Adrenal gland (tissue), 12 donors: ENCODE measurements around the gene SHB. TPM values are rescaled to one million over a fixed set of nuclear protein-coding genes. Genes with fewer than 3 reads are reported as not detected.

Experiments used
- DNase-seq, 7 donors: peaks; one replicate each; pipeline ENCODE4 v3.0.0-alpha.2; 2019 to 2020
- H3K27ac ChIP-seq, 5 donors: fragments of 200-600 bp; sonication (generic) in 4 of 5; 1 replicate in 3 of 5; 2 replicates in 2 of 5; pipeline versions ENCODE4 v1.5.1 to v1.8.0; 2016 to 2020; ENCODE audit warnings: mild to moderate bottlenecking in 1 of 5
- H3K27me3 ChIP-seq: fragments of 200-600 bp; 2 replicates; pipeline ENCODE4 v1.8.0; 2021
- H3K36me3 ChIP-seq, 2 donors: fragments of 200-600 bp; replicated peaks in 1 of 2; 1 replicate in 1 of 2; 2 replicates in 1 of 2; pipeline versions ENCODE4 v1.5.1 to v1.8.0; 2018 to 2022
- H3K4me1 ChIP-seq, 2 donors: fragments of 200-600 bp; replicated peaks in 1 of 2; 1 replicate in 1 of 2; 2 replicates in 1 of 2; pipeline versions ENCODE4 v1.5.1 to v1.8.0; 2018 to 2021
- H3K4me3 ChIP-seq, 4 donors: fragments of 200-600 bp; sonication (generic) in 3 of 4; one replicate each; pipeline ENCODE4 v1.5.1; 2016 to 2018
- H3K9me3 ChIP-seq, 3 donors: fragments of 200-600 bp; sonication (generic) in 1 of 3; replicated peaks in 1 of 3; 1 replicate in 2 of 3; 2 replicates in 1 of 3; pipeline versions ENCODE4 v1.5.1 to v1.8.0; 2016 to 2021
- CTCF ChIP-seq, 6 experiments: fragments of 450-650 bp in 4 of 6; fragments of 200-600 bp in 2 of 6; sonication (generic) in 1 of 6; IDR thresholded peaks; 1 replicate in 5 of 6; 2 replicates in 1 of 6; pipeline versions ENCODE4 v1.5.1 to v1.8.0; 2016 to 2021; ENCODE audit warnings: antibody characterized with exemption in 6 of 6, mild to moderate bottlenecking in 2 of 6, moderate library complexity in 1 of 6
- POLR2A ChIP-seq, 2 donors: fragments of 450-650 bp; IDR thresholded peaks; one replicate each; pipeline ENCODE4 v1.6.1; 2017; ENCODE audit warnings: antibody characterized with exemption in 2 of 2, mild to moderate bottlenecking in 2 of 2, moderate library complexity in 1 of 2
- WGBS, 4 donors: extraction: QIAGEN DNeasy Blood & Tissue Kit in 2 of 4; methylation state at CpG; one replicate each; pipeline versions ENCODE4 v1.1.5 to v1.1.7; 2013 to 2017; 5-methylcytosine and 5-hydroxymethylcytosine counted together
- intact Hi-C, 2 donors: fragments of 100-400 bp; cut with DNase I; formaldehyde crosslinking; loops; one replicate each; pipeline versions ENCODE4 v1.14.1 to v1.15.0; 2022 to 2023
- polyA plus RNA-seq, 3 donors: library from polyadenylated mRNA; stranded (reverse); fragments of 200-250 nt in 2 of 3; fragments of 350-450 nt in 1 of 3; fragmentation: Illumina TruSeq in 1 of 3; extraction: RNeasy Lipid Tissue Mini Kit (QIAGEN cat#74804) in 1 of 3; gene quantifications; one replicate each; pipeline ENCODE4 v1.2.3, GENCODE V29; 2013 to 2014
- total RNA-seq, 9 donors: library from RNA; depleted of rRNA in 4 of 9; stranded (reverse); fragments of >200 nt in 4 of 9; fragments of 120-200 nt in 1 of 9; fragmentation: NEBNext Ultra II Directional in 1 of 9; extraction: Animal tissue kit (Norgen Biotek cat#: 25700) in 1 of 9; gene quantifications; one replicate each; pipeline versions ENCODE4 v1.1.0 to v1.2.4, GENCODE V29; 2013 to 2023
- donor health status: healthy with polysubstance abuse.
- donor health status: Bipolar disorder and iron deficiency.
- donor health status: DM: yes; HTN: yes; CAD: no.
- donor health status: DM: no; HTN: no; CAD: no.
- donor health status: DM: no; HTN: no; CAD: no.
- donor health status: DM: yes; HTN: yes; CAD: no.

Gene SHB
- total and polyA plus RNA-seq, 12 donors: 3.2 to 21.2 (median 11.1) TPM

- intact Hi-C loops: no loop called here
- DNase-seq: no peak
- 77 to 93% (median 89%) methylated on average over 3 to 7 of the region's 7 CpGs for WGBS, 4 donors
- no peaks in the 10 kb centered on the region for H3K36me3 ChIP-seq
- peaks cover 8 to 13% of the 10 kb centered on the region in 2 donors for H3K4me1 ChIP-seq
- peak overlapping the region in 1 of 5 donors; percentile 40 for H3K27ac ChIP-seq
- H3K9me3 ChIP-seq: no peaks in the 10 kb centered on the region
- H3K27me3 ChIP-seq: no peaks in the 10 kb centered on the region
- TF ChIP-seq CTCF (IDR thresholded peaks at IDR 0.05): no peak
- no peak for TF ChIP-seq POLR2A (IDR thresholded peaks at IDR 0.05)
- no peak overlapping the region for H3K4me3 ChIP-seq
Observed at GRCh38 chr9:37944266-37944650, 124.8 kb downstream of the SHB start.

GRCh38 chr9:37943345-37944265 lies 125.4 kb downstream of the SHB start:
- WGBS, 4 donors: 52 to 64% (median 55%) methylated on average over 10 to 12 of the region's 12 CpGs
- DNase-seq: peak in 4 of 7 donors; percentile 43 to 63 (median 50)
- Histone ChIP-seq H3K9me3 (no peaks in the 10 kb centered on the region), H3K27me3 (no peaks in the 10 kb centered on the region), H3K36me3 (no peaks in the 10 kb centered on the region), H3K4me3 (no peak overlapping the region), H3K27ac (peak overlapping the region in 2 of 5 donors; percentile 17 to 40), H3K4me1 (peaks cover 8 to 19% of the 10 kb centered on the region in 2 donors)
- intact Hi-C loops: no loop called here
- no peak for TF ChIP-seq CTCF (IDR thresholded peaks at IDR 0.05)
- no peak for TF ChIP-seq POLR2A (IDR thresholded peaks at IDR 0.05)

- Histone ChIP-seq H3K4me3 (no peak overlapping the region), H3K27ac (no peak overlapping the region), H3K9me3 (no peaks in the 10 kb centered on the region), H3K36me3 (no peaks in the 10 kb centered on the region), H3K4me1 (peaks cover 11 to 28% of the 10 kb centered on the region in 2 donors), H3K27me3 (no peaks in the 10 kb centered on the region)
- TF ChIP-seq CTCF (IDR thresholded peaks at IDR 0.05) (no peak), POLR2A (IDR thresholded peaks at IDR 0.05) (no peak)
- DNase-seq: no peak
- intact Hi-C loops: no loop called here
- WGBS, 4 donors: 90 to 96% (median 92%) methylated on average over 9 to 12 of the region's 12 CpGs
Observed at GRCh38 chr9:37942621-37943344, 126.2 kb downstream of the SHB start.

GRCh38 chr9:37941253-37941652 lies 127.8 kb downstream of the SHB start:
- H3K4me1 ChIP-seq: peaks cover 17 to 41% of the 10 kb centered on the region in 2 donors
- intact Hi-C loops: no loop called here
- TF ChIP-seq POLR2A (IDR thresholded peaks at IDR 0.05) (no peak), CTCF (IDR thresholded peaks at IDR 0.05) (no peak)
- WGBS, 4 donors: 96 to 100% (median 99%) methylated on average over 1 to 2 of the region's 2 CpGs
- DNase-seq: no peak
- H3K4me3 ChIP-seq: no peak overlapping the region
- no peaks in the 10 kb centered on the region for H3K27me3 ChIP-seq
- no peak overlapping the region for H3K27ac ChIP-seq
- no peaks in the 10 kb centered on the region for H3K36me3 ChIP-seq
- H3K9me3 ChIP-seq: no peaks in the 10 kb centered on the region
